Mononuclear cell (primary cell): ENCODE results near the gene VPS11. TPM values are rescaled to one million over a fixed set of nuclear protein-coding genes. Genes with fewer than 3 reads are reported as not detected.
"Not testable (repeated sequence)": the region's sequence is repeated elsewhere in the genome, so short reads cannot be mapped to it uniquely, and the experiment has no call there.

Experiments
- H3K27me3 ChIP-seq: 2 replicates; pipeline ENCODE4 v1.6.0; 2011; ENCODE audit warnings: low read length, control low read depth; ENCODE audit not compliant: insufficient read depth
- H3K4me1 ChIP-seq: 2 replicates; pipeline ENCODE4 v1.5.1; 2011; ENCODE audit warnings: mild to moderate bottlenecking, low read length, control low read depth; ENCODE audit not compliant: insufficient read depth
- H3K4me3 ChIP-seq: 2 replicates; pipeline ENCODE4 v1.5.1; 2011; ENCODE audit warnings: mild to moderate bottlenecking, low read length, moderate library complexity
- H3K9me3 ChIP-seq: 2 replicates; pipeline ENCODE4 v1.5.1; 2011; ENCODE audit warnings: low read depth, mild to moderate bottlenecking, control low read depth, low read length
- total RNA-seq: library from RNA; depleted of rRNA; stranded (reverse); fragments of >200 nt; gene quantifications from one replicate; pipeline ENCODE4 v1.2.3, GENCODE V29; 2012

Gene VPS11
- total RNA-seq, 1 donor = 34.7 TPM

DNA sequence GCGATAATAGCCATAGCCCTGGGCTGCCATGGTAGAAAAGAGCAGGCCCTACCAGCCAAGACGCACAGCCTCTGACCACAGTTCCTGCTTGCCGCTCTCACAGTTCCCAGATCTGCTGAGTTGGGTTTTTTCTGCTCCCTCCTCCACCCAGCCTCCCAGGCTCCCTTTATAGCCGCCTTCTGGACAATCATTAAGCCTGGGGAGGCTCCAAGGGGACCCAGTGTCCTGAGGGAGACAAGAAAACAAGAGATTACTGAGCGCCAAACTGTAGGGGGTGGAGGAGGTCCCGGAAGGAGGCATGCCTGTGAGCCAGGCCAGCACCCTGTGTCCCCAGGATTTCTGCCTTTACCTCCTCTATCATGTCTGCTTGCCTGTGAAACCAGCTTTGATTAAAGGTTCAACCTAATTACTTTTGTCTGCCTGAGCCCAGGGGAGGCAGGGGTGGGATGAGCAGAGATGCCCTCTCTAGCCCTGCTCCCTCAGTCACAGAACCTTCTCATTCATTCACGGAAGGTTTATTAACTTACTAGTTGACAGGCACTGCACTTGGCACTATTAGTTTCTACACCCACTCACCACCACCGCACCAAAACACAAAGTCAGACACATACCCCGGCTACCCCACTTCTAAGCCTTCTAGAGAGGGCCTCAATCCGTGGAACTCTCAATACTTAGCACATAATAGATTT is 38.1 kb upstream of the VPS11 start:
- Histone ChIP-seq H3K4me1 (peaks cover 19% of the 10 kb centered on the region), H3K4me3 (no peak overlapping the region), H3K9me3 (no peaks in the 10 kb centered on the region), H3K27me3 (no peaks in the 10 kb centered on the region)

DNA sequence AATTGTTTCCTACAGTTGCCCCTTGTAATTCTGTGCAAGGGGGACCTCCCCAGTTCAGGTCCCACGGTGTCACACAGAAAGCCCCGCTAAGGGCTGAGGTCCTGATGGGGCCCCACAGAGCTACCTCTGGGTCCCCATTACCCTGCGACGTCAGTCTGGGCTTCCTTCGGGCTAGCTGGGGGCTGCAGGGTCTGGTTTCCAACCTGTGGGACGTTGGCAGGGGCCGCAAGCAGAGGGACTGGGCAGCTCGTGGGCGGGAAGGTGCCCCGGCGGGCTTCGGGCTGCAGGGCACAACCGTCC is 37.6 kb upstream of the VPS11 start:
- H3K4me1 ChIP-seq = peaks cover 19% of the 10 kb centered on the region
- H3K27me3 ChIP-seq = no peaks in the 10 kb centered on the region
- H3K9me3 ChIP-seq = no peaks in the 10 kb centered on the region
- H3K4me3 ChIP-seq = peak overlapping the region; percentile 76

DNA sequence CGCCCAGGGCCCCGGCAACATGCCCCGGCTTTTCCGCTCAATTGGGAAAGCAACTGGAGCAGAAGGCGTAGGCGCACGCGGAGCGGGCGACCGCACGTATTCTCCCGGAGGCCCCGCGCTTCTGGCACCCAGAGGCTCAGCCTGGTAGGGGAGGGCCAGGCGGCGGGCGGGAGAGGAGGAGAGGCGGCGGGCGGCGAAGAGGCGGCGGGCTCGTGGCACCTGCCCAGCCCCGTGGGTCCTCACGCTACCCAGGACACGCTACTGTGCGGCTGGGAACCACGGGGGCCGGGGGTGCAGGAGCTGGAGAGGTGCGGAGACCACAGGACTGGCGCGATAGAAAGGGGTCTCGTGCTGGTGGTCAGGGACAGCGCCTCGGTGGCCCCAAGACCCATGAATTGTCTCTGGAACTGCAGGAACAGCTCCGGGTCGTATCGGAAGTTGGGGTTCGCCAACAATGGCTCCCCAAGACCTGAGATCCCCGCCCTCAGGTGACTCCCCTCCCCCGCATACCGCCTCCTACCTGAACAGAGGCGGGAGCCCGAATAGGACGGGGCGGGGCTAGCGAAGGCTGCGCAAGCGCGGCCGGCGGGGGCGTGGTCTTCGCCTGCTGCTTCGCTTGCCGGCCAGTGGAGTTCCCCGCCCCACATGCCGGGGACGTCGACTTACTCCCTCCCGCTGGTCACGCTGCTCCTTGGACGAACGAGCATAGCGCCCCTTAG is 37.1 kb upstream of the VPS11 start, which contains the start of gene SLC37A4:
SLC37A4 (minus strand) TSS at position 549 of the 719 bp plus-strand sequence.
- no peaks in the 10 kb centered on the region for H3K27me3 ChIP-seq
- peak within 1 kb of the TSS; percentile 76 for H3K4me3 ChIP-seq
- H3K4me1 ChIP-seq = peaks cover 19% of the 10 kb centered on the region
- no peaks in the 10 kb centered on the region for H3K9me3 ChIP-seq

DNA sequence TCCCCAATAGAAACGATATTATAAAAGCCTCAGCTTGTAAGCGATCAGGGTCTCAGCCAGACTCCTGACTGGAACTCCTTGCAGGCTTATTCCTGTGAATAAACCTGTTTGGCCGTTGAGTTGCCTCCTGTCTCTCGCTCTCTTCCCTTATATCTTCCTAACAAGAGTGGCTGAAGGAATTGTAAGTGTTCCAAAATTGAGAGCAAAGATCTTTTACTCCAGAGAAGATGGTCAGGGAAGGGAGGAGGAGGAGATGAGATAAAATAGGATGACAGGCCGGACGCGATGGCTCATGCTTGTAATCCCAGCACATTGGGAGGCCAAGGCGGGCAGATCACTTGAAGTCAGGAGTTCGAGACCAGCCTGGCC is 35.7 kb upstream of the VPS11 start:
- Histone ChIP-seq H3K9me3 (no peaks in the 10 kb centered on the region), H3K27me3 (no peaks in the 10 kb centered on the region), H3K4me1 (peaks cover 19% of the 10 kb centered on the region), H3K4me3 (no peak overlapping the region)

DNA sequence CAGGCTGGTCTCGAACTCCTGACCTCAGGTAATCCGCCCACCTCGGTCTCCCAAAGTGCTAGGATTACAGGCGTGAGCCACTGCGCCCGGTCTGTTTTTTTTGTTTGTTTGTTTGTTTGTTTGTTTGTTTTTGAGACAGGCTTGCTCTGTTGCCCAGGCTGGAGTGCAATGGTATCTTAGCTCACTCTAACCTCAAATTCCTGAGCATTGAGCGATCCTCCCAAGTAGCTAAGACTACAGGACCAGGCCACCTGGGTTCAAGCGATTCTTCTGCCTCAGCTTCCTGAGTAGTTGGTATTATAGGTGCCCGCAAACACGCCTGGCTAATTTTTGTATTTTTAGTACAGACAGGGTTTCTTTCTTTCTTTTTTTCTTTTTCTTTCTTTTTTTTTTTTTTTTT is 34.2 kb upstream of the VPS11 start:
- not testable (repeated sequence) for H3K4me3 ChIP-seq, H3K9me3 ChIP-seq, H3K27me3 ChIP-seq
- H3K4me1 ChIP-seq = peaks cover 19% of the 10 kb centered on the region

DNA sequence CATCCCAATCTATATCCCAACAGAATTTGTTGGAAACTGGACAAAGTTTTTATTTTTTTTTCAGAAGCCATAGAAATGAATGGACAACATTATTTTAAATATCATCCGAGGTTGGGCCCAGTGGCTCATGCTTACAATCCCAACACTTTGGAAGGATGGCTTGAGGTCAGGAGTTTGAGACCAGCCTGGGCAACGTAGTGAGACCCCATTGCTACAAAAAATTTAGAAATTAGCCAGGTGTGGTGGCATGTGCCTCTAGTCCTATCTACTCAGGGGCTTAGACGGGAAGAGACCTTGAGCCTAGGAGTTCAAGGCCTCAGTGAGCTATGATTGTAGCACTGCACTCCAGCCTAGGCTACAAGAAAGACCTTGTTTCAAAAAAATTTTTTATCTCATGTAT is 32.8 kb upstream of the VPS11 start:
- Histone ChIP-seq H3K9me3 (no peaks in the 10 kb centered on the region), H3K4me1 (peaks cover 10% of the 10 kb centered on the region), H3K27me3 (no peaks in the 10 kb centered on the region), H3K4me3 (no peak overlapping the region)

DNA sequence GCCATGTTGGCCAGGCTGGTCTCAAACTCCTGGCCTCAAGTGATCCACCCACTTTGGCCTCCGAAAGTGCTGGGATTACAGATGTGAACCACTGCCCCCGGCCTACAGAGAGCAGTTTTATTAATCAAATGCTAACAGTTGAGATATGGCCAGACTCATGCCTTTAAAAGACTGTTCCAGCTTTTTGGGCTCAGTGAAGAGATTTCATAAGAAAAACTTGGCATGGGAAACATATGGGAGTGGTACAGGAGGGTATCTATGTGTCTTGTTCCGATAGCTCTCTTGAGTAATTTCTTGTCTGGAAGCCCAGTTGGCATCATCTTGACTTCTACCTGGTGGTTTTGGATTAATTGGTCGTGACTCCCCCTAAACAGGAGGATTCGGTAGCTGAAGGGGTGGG is 28.7 kb upstream of the VPS11 start:
- Histone ChIP-seq H3K4me1 (no peaks in the 10 kb centered on the region), H3K4me3 (no peak overlapping the region), H3K27me3 (no peaks in the 10 kb centered on the region)

DNA sequence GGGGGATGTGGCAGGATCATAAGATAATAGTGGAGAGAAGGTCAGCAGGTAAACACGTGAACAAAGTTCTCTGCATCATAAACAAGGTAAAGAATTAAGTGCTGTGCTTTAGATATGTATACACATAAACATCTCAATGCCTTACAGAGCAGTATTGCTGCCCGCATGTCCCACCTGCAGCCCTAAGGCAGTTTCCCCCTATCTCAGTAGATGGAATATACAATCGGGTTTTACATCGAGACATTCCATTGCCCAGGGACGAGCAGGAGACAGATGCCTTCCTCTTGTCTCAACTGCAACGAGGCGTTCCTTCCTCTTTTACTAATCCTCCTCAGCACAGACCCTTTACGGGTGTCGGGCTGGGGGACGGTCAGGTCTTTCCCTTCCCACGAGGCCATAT is 28.1 kb upstream of the VPS11 start:
- H3K4me1 ChIP-seq, H3K27me3 ChIP-seq, H3K9me3 ChIP-seq, H3K4me3 ChIP-seq: not testable (repeated sequence)

More for the DNA sequence above, 28.7 kb upstream of the VPS11 start:
- no peaks in the 10 kb centered on the region for H3K9me3 ChIP-seq

DNA sequence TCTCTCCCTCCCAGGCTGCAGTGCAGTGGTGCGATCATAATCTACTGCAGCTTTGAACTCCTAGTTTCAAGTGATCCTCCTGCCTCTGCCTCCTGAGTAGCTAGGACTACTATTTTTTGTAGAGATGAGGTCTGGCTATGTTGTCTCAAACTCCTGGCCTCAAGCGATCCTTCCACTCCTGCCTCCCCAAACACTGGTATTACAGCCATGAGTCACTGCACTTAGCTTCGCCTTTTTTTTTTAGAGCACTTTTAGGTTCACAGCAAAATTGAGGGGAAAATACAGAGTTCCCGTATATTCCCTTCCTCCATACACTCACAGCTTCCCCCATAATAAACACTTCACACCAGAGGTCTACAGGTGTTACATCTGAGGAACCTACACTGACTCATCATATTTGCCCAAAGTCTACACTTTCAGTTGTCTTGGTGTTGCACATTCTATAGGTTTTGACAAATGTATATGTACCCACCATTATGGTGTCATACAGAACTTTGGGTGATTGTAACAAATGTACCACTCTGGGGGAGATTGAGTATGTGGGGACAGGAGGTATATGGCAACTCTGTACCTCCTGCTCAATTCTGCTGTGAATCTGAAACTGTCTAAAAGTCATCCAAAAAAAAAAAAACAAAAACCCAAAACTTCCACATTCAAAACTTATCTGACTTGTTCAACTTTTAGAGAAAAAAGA is 25.6 kb upstream of the VPS11 start:
- Histone ChIP-seq H3K27me3 (no peaks in the 10 kb centered on the region), H3K9me3 (no peaks in the 10 kb centered on the region), H3K4me1 (no peaks in the 10 kb centered on the region), H3K4me3 (no peak overlapping the region)

DNA sequence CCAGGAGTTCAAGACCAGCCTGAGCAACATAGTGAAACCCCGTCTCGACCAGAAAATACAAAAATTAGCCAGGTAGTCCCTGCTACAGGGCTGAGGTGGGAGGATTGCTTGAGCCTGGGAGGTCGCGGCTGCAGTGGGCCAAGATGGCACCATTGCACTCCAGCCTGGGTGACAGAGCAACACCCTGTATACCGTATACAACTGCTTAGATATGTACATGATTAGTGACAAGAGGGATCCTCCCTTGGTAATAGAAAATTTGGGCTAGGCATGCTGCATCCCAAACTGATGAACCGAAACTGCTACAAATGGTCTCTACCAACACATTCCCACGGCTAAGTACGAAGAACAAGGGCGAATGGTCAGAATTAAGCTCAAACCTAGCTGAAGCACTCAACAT is 24.7 kb upstream of the VPS11 start:
- no peak overlapping the region for H3K4me3 ChIP-seq
- no peaks in the 10 kb centered on the region for H3K4me1 ChIP-seq
- H3K27me3 ChIP-seq = no peaks in the 10 kb centered on the region
- no peaks in the 10 kb centered on the region for H3K9me3 ChIP-seq

DNA sequence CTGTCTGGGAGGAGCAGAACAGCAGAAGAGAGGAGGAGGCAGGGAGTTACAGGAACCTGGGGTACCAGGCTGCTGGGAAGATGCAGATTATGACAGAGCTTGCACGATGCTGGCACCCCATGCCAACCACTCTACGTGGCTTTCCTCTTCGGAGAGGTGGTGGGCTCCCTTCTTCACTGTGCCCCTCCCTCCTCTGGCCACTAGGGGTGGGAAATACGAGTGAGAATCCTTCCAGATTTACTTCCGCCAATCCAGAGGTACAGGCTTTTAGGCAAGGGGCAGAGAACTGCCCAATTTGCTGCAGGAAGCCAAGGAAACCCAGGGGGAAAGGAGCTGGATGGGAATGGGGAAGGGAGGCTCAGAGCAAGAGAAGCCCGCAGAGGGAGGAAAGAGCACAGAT is 22.9 kb upstream of the VPS11 start:
- Histone ChIP-seq H3K4me1 (no peaks in the 10 kb centered on the region), H3K4me3 (no peak overlapping the region), H3K9me3 (no peaks in the 10 kb centered on the region), H3K27me3 (no peaks in the 10 kb centered on the region)

DNA sequence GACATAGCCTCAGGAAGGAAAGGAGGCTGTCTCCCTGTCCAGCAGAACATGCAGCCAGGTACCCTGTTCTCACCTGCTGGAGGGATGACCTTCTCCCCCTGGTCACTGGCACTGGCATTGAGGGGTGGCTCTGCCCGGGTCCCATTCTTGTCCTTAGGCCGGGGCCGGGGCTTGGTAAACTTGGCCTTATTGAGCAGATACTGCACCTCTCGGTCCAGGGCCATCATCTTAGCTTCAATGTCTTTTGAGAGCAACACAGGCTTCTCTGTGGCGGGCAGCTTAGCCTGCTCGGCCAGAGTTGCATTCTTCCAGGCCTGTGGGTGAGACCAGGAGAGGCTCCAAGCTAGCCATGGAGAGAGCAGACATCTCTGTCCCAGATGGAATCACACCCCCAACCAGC is 21.1 kb upstream of the VPS11 start:
- H3K9me3 ChIP-seq = no peaks in the 10 kb centered on the region
- H3K4me1 ChIP-seq = no peaks in the 10 kb centered on the region
- no peak overlapping the region for H3K4me3 ChIP-seq
- H3K27me3 ChIP-seq = no peaks in the 10 kb centered on the region

DNA sequence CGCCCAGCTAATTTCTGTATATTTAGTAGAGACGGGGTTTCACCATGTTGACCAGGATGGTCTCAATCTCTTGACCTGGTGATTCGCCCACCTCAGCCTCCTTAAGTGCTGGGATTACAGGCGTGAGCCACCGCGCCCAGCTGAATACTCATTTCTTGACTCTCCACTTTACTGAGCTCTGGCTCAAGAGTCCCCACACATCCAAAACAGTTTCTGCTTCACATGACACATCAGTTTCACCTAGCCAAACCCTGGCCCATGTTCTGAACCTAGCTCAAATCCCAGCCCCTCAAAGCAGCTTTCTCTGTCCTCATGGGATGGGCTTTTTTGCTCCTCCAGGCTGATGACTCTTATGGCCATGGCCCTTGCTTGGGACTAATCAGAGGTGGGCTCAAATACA is 20.4 kb upstream of the VPS11 start:
- Histone ChIP-seq H3K4me1 (no peaks in the 10 kb centered on the region), H3K4me3 (no peak overlapping the region), H3K27me3 (no peaks in the 10 kb centered on the region), H3K9me3 (no peaks in the 10 kb centered on the region)

DNA sequence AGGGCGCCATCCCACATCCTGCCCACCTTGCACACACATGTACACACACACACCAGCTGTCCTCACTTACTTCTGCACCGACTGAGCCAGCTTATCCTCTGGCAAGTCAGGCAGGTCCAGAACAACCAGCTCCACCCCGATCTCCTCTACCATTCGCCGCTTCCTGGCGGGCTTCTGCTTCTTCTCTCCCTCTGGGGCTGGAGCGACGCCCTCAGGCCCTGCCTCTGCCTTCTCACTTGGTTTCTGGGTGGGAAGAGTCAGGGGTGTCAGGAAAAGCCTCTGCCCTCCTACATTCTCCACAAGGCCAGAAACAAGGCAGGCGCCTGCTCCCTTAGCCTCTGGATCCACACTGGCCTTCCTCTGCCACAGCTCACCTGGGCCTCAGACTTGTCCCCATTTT is 19.0 kb upstream of the VPS11 start:
- no peaks in the 10 kb centered on the region for H3K4me1 ChIP-seq
- H3K27me3 ChIP-seq = no peaks in the 10 kb centered on the region
- no peak overlapping the region for H3K4me3 ChIP-seq
- H3K9me3 ChIP-seq = no peaks in the 10 kb centered on the region

DNA sequence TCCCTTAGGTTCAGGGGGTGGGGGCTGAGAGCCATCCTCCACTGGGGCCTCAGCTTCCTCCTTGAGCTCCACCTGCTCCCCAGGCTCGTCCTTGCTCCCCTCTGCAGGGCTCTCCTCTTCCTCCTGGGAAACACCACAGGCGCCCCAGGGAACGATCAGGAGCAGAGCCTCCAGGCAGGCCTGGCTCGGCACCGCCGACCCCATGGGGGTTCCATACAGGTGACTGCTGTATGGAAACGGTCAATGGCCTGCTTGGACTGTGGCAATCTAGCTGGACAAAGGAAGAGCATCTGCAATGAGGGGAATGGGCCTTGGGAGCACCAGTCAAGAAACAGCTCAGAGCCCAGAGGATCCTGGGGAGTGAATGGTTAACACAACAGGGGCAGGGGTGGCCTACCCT is 18.5 kb upstream of the VPS11 start:
- no peaks in the 10 kb centered on the region for H3K27me3 ChIP-seq
- no peak overlapping the region for H3K4me3 ChIP-seq

More for the DNA sequence above, 18.5 kb upstream of the VPS11 start:
- Histone ChIP-seq H3K9me3 (no peaks in the 10 kb centered on the region), H3K4me1 (no peaks in the 10 kb centered on the region)
